GM12878 (cell line): ENCODE data around the gene AK5. TPM values are rescaled to one million over a fixed set of nuclear protein-coding genes. Genes with fewer than 3 reads are reported as not detected.

Experiments used
- ATAC-seq: fragments of 200-7000 bp; cut with Tn5 transposase; 3 replicates; pipeline ENCODE4 v1.9.1; 2020; ENCODE audit warnings: mild to moderate bottlenecking, moderate library complexity
- BruUV-seq: library from RNA; stranded (reverse); fragments of 400-500 nt; replicated peaks from 2 replicates; lab custom pipeline; 2021; lab: Mats Ljungman, UMichigan
- CTCF ChIA-PET: fragments of 300-600 bp; sonication (Branson Sonifier 250); formaldehyde crosslinking; extraction: SDS; loops from one replicate; lab custom pipeline; 2021; ENCODE audit warnings: inconsistent platforms; lab: Yijun Ruan, JAX
- POLR2A ChIA-PET: fragments of 350-600 bp; formaldehyde crosslinking; extraction: SDS; loops from one replicate; lab custom pipeline; 2021; ENCODE audit warnings: inconsistent platforms; lab: Charles Lee
- RAD21 ChIA-PET: fragments of 300-600 bp; sonication (Branson Sonifier 250); formaldehyde crosslinking; loops from one replicate; lab custom pipeline; 2023; ENCODE audit warnings: antibody characterized with exemption; ENCODE audit not compliant: unreplicated experiment; lab: Charles Lee
- SMC1A ChIA-PET: fragments of 300-600 bp; sonication (Branson Sonifier 250); formaldehyde crosslinking; loops from one replicate; lab custom pipeline; 2023; ENCODE audit not compliant: unreplicated experiment, uncharacterized antibody; lab: Charles Lee
- DNase-seq: peaks from one replicate; pipeline ENCODE4 v3.0.0-alpha.2; 2011; ENCODE audit warnings: low read depth, low spot score
- FAIRE-seq: peaks from 3 replicates; lab custom pipeline; 2011; peaks lifted over from hg19 to GRCh38; lab: Jason Lieb, UNC
- H2AFZ ChIP-seq: 2 replicates; pipeline ENCODE4 v1.6.0; 2011; ENCODE audit warnings: low read depth, low read length, control low read depth; ENCODE audit not compliant: control insufficient read depth
- H3K27ac ChIP-seq: 2 replicates; pipeline ENCODE4 v1.5.1; 2011; ENCODE audit warnings: control low read depth; ENCODE audit not compliant: control insufficient read depth, insufficient read depth
- H3K27me3 ChIP-seq, 2 experiments: replicated peaks in 1 of 2; 2 replicates each; pipeline versions ENCODE4 v1.6.0 to v1.6.1; 2011; ENCODE audit warnings: low read length in 1 of 2; ENCODE audit not compliant: control insufficient read depth in 2 of 2, insufficient read depth in 2 of 2
- H3K36me3 ChIP-seq, 2 experiments: 2 replicates each; pipeline ENCODE4 v1.5.1; 2011; ENCODE audit warnings: low read length in 1 of 2; ENCODE audit not compliant: control insufficient read depth in 2 of 2, insufficient read depth in 2 of 2
- H3K4me1 ChIP-seq: 2 replicates; pipeline ENCODE4 v1.6.1; 2011; ENCODE audit warnings: mild to moderate bottlenecking, low read length, moderate library complexity, mixed read lengths; ENCODE audit not compliant: control insufficient read depth, insufficient read depth
- H3K4me2 ChIP-seq: 2 replicates; pipeline ENCODE4 v1.6.0; 2011; ENCODE audit warnings: control low read depth; ENCODE audit not compliant: control insufficient read depth, insufficient read depth
- H3K4me3 ChIP-seq: fragments of 200-600 bp; sonication (generic); 2 replicates; pipeline ENCODE4 v1.5.1; 2016
- H3K79me2 ChIP-seq: 2 replicates; pipeline ENCODE4 v1.6.0; 2011; ENCODE audit warnings: low read length; ENCODE audit not compliant: control insufficient read depth, insufficient read depth
- H3K9ac ChIP-seq: 2 replicates; pipeline ENCODE4 v1.8.0; 2011; ENCODE audit warnings: low read length, control low read depth, mixed read lengths; ENCODE audit not compliant: control insufficient read depth, insufficient read depth
- H3K9me3 ChIP-seq: replicated peaks from 3 replicates; pipeline ENCODE4 v1.5.1; 2011; ENCODE audit warnings: mild to moderate bottlenecking, low read length; ENCODE audit not compliant: control insufficient read depth, insufficient read depth
- H4K20me1 ChIP-seq: 2 replicates; pipeline ENCODE4 v1.6.0; 2011; ENCODE audit not compliant: control insufficient read depth, insufficient read depth
- BHLHE40 ChIP-seq, 2 experiments: fragments of 450-650 bp in 1 of 2; IDR thresholded peaks; 2 replicates each; pipeline ENCODE4 v1.6.1; 2011 to 2017; ENCODE audit warnings: low read depth in 2 of 2, borderline replicate concordance in 1 of 2, improper control_type of control experiment in 1 of 2, low read length in 1 of 2, mild to moderate bottlenecking in 1 of 2
- DPF2 ChIP-seq: fragments of 450-650 bp; IDR thresholded peaks from 2 replicates; pipeline ENCODE4 v1.6.1; 2017; ENCODE audit warnings: mild to moderate bottlenecking
- E2F4 ChIP-seq: IDR thresholded peaks from 2 replicates; pipeline ENCODE4 v1.6.1; 2012; ENCODE audit warnings: low read depth, low read length, improper control_type of control experiment
- HDAC2 ChIP-seq: fragments of 200-600 bp; sonication (generic); IDR thresholded peaks from 2 replicates; pipeline ENCODE4 v1.6.1; 2017
- MYB ChIP-seq: fragments of 150-350 bp; IDR thresholded peaks from 2 replicates; pipeline ENCODE4 v1.6.1; 2014; ENCODE audit warnings: mild to moderate bottlenecking, low read depth, low read length, borderline replicate concordance
- MYC ChIP-seq: IDR thresholded peaks from 2 replicates; pipeline ENCODE4 v1.6.1; 2011; ENCODE audit warnings: mild to moderate bottlenecking, low read length, moderate library complexity, inconsistent platforms; ENCODE audit not compliant: insufficient read depth, insufficient replicate concordance, insufficient read length, severe bottlenecking
- NKRF ChIP-seq: fragments of 450-650 bp; conservative IDR thresholded peaks from 2 replicates; pipeline ENCODE4 v1.6.1; 2017; ENCODE audit warnings: mild to moderate bottlenecking, moderate library complexity
- RAD51 ChIP-seq: fragments of 450-650 bp; IDR thresholded peaks from 2 replicates; pipeline ENCODE4 v1.6.1; 2016; ENCODE audit warnings: moderate library complexity, mild to moderate bottlenecking, inconsistent platforms
- RCOR1 ChIP-seq: conservative IDR thresholded peaks from 2 replicates; pipeline ENCODE4 v1.6.1; 2012; ENCODE audit warnings: low read depth, low read length, improper control_type of control experiment
- TAF1 ChIP-seq: IDR thresholded peaks from 2 replicates; pipeline ENCODE4 v1.6.1; 2011; ENCODE audit warnings: mild to moderate bottlenecking, low read depth, low read length, borderline replicate concordance
- WGBS: methylation state at CpG from one replicate; pipeline ENCODE4 v1.1.6; 2016; ENCODE audit warnings: low lambda C conversion rate; ENCODE audit not compliant: insufficient replicate concordance, insufficient coverage; ENCODE audit errors: missing lambda C conversion rate; 5-methylcytosine and 5-hydroxymethylcytosine counted together
- in situ Hi-C: fragments of 300-500 bp; cut with MboI; formaldehyde crosslinking; loops from 9 replicates; pipeline ENCODE4 v1.14.3; 2018; ENCODE audit warnings: mixed read lengths
- intact Hi-C: fragments of 100-400 bp; cut with micrococcal nuclease; formaldehyde crosslinking; loops from one replicate; pipeline ENCODE4 v1.14.2; 2022; ENCODE audit not compliant: unreplicated experiment
- polyA plus RNA-seq, 11 experiments: library from polyadenylated mRNA; depleted of rRNA in 4 of 11; unstranded in 6 of 11; stranded (reverse) in 5 of 11; fragments of >200 nt; fragmentation: Nextera tagmentation in 4 of 11; fragmentation: Illumina TruSeq in 1 of 11; extraction: Ambion mirVana in 4 of 11; extraction: Trizol in 1 of 11; gene quantifications; 1 replicate in 1 of 11; 2 replicates in 10 of 11; pipeline versions ENCODE4 v1.2.1 to v1.2.3, GENCODE V29; 2011 to 2016; ENCODE audit warnings: inconsistent platforms in 2 of 11, missing spikeins in 2 of 11, low read depth in 1 of 11
- total RNA-seq, 4 experiments: library from RNA; depleted of rRNA in 3 of 4; stranded (reverse); fragments of >200 nt in 3 of 4; fragmentation: Illumina TruSeq in 1 of 4; extraction: Trizol in 1 of 4; gene quantifications; 2 replicates each; pipeline versions ENCODE4 v1.2.1 to v1.2.3, GENCODE V29; 2013 to 2021

Gene AK5
- total and polyA plus RNA-seq, 10 of the 15 experiments (the other 5 are each of a cell fraction or from before 2014, with no cell fraction given), result 0.08 to 0.33 TPM; not detected in 8

GRCh38 chr1:77476475-77476874 lies 194.7 kb downstream of the AK5 start:
- TF ChIP-seq MYB (no peak), HDAC2 (no peak), NKRF (no peak)
- TF ChIP-seq, all 136 proteins: peak for 0
- 19% methylated on average over 7 of the region's 7 CpGs for WGBS
- Histone ChIP-seq H3K27ac (no peak overlapping the region), H4K20me1 (no peaks in the 10 kb centered on the region), H3K9me3 (no peaks in the 10 kb centered on the region), H3K4me1 (no peaks in the 10 kb centered on the region), H3K27me3 (no peaks in the 10 kb centered on the region; a peak in 2 of 4 replicates), H2AFZ (no peak overlapping the region), H3K79me2 (no peaks in the 10 kb centered on the region), H3K36me3 (no peaks in the 10 kb centered on the region), H3K9ac (no peak overlapping the region), H3K4me2 (no peak overlapping the region), H3K4me3 (no peak overlapping the region)
- in situ Hi-C loops (no loop called here), intact Hi-C loops (no loop called here)
- no peak for ATAC-seq
- BruUV-seq, result no TSS peak
- ChIA-PET RAD21 (no interaction called here), SMC1A (no interaction called here), CTCF (no interaction called here), POLR2A (no interaction called here)
- FAIRE-seq, result no peak
- no peak for DNase-seq

- ChIA-PET SMC1A (interaction anchor here (1.1 kb wide), 1 partner anchor 32 kb away, joined by 3 read pairs; no protein-coding TSS in a partner anchor), CTCF (no interaction called here), POLR2A (no interaction called here), RAD21 (no interaction called here)
- no peaks in the 10 kb centered on the region for H4K20me1 ChIP-seq
- no peaks in the 10 kb centered on the region for H3K4me1 ChIP-seq
- FAIRE-seq (no peak), ATAC-seq (no peak), DNase-seq (no peak)
- no peak overlapping the region for H3K27ac ChIP-seq
- no peak overlapping the region for H3K4me2 ChIP-seq
- 39% methylated on average over 1 of the region's 1 CpG for WGBS
- H3K27me3 ChIP-seq, result no peaks in the 10 kb centered on the region; a peak in 1 of 4 replicates
- H3K4me3 ChIP-seq, result no peak overlapping the region
- no peak overlapping the region for H2AFZ ChIP-seq
- H3K36me3 ChIP-seq, result no peaks in the 10 kb centered on the region
- no peak overlapping the region for H3K9ac ChIP-seq
- no peaks in the 10 kb centered on the region for H3K9me3 ChIP-seq
- no TSS peak for BruUV-seq
- in situ Hi-C loops, result no loop called here
- intact Hi-C loops, result no loop called here
- TF ChIP-seq DPF2 (no peak), BHLHE40 (IDR thresholded peaks at IDR 0.05; ENCODE audit: borderline replicate concordance in 1 of 2, low read depth in 2 of 2, low read length in 1 of 2) (no peak), RCOR1 (no peak), RAD51 (no peak), E2F4 (no peak), MYC (no peak), TAF1 (no peak)
- no peaks in the 10 kb centered on the region for H3K79me2 ChIP-seq
These were observed 202.5 kb downstream of the AK5 start for GRCh38 chr1:77484334-77484733.
